Measurements from ENCODE around the gene KDM2A.
"Not testable (repeated sequence)": the region's sequence is repeated elsewhere in the genome, so short reads cannot be mapped to it uniquely, and the experiment has no call there.

The KDM2A gene

GRCh38 chr11:67118181-67118766, 789 bp upstream of the KDM2A start:
- no peak for DNase-seq

GRCh38 chr11:67119585-67120391, 725 bp downstream of the KDM2A start:
- DNase-seq, result no peak

GRCh38 chr11:67120456-67120855, 1.4 kb downstream of the KDM2A start:
- no peak for DNase-seq

DNA sequence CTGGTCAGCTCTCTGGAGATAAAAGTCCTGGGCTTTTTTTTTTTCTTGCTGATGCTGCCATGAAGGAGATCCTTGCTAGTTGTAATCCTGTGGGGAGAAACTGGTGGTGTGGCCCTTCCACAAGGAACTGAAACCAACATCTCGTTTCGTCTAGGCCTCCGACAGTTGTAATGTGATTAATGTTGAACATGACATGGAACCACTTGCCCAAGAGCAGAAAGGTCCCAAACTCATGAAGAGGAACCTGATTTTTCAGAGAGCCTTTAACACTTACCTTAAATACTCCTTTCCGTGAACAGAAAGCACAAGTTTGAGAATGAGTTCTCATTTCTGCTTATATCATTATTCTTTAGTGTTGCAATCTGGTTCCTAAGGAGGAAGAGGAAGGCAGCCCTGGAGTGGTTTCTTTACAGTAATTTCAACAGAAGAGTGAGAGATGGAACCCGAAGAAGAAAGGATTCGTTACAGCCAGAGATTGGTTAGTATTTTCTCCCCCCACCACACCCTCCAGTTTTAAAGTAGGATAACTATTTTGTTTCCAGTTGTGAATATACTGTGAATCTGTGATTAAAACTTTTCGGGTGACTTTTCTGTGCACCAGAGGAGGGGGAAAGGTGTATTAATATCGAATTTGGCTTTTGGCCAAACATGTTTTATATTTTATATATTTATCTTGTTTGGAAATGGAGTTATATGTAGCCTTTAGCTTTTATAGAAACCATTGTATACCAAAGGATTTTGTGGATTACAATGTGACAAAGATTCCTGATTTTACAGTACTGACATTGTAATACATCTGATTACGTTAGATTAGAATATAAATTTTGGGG, 2.0 kb downstream of the KDM2A start:
- DNase-seq, result no peak

- not testable (repeated sequence) for DNase-seq
These were observed 4.7 kb downstream of the KDM2A start for GRCh38 chr11:67123801-67124200.

- not testable (repeated sequence) for DNase-seq
These were observed 7.2 kb downstream of the KDM2A start for GRCh38 chr11:67126243-67126642.

GRCh38 chr11:67126986-67127385, 7.9 kb downstream of the KDM2A start:
- DNase-seq, result no peak

- not testable (repeated sequence) for DNase-seq
These were observed 11.8 kb downstream of the KDM2A start for GRCh38 chr11:67130861-67131260.

DNA sequence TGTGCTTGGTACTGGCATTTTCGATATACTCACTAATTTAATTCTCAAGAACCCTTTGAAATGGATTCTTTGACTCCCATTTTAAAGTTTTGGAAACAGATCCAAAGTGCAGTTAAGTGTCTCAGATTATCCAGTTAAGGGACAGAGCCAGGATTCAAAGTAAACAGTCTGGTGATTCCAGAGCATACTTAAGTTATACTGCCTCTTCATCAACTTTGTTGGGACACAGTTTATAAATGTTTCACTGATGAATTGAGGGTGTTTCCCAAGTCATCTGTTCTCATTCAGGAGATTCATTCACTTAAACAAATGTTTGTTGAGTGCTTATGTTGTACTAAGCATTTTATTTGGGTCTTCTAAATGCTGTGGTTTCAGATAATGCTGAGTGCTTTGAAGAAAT, 17.1 kb downstream of the KDM2A start:
- DNase-seq, result no peak

GRCh38 chr11:67138922-67139321, 19.9 kb downstream of the KDM2A start:
- no peak for DNase-seq

- DNase-seq, result no peak
These were observed 27.6 kb downstream of the KDM2A start for GRCh38 chr11:67146516-67147226.

GRCh38 chr11:67153971-67154370, 34.9 kb downstream of the KDM2A start:
- no peak for DNase-seq

- DNase-seq, result no peak
These were observed 35.7 kb downstream of the KDM2A start for GRCh38 chr11:67154726-67155125.

- DNase-seq, result no peak
These were observed 38.6 kb downstream of the KDM2A start for GRCh38 chr11:67157691-67158090.

DNA sequence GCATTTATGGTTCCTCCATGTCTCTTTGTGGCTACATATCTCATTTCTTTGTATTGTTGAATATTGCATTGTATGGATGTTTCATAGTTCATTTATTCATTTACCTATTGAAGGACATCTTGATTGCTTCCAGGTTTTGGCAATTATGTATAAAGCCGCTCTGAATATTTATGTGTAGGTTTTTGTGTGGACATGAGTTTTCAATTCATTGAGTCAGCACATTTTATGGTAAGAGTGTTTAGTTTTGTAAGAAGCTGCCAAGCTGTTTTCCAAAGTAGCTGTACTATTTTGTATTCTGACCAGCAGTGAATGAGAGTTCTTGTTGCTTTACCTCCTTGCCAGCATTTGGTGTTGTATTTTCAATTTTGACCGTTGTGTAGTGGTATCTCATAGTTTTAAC, 39.2 kb downstream of the KDM2A start:
- no peak for DNase-seq

DNA sequence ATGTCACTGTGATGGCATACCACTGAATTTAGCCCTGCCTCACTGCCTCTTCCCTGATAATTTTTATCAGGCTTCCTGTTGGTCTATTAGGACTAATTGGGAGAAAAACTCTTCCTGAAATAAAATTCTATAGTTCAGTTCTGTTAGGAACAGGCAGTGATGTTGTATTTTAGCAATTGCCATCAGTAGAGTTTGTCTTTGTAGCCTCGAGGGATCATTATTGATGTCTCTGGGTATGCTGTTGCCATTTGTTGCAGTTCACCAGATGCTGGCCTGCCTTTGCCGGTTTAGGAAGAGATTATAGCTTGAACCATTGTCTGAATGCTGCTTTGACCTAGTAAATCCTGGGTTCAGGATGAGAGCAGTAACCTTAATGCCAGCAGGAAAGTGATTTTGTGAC, 41.0 kb downstream of the KDM2A start:
- DNase-seq, result no peak

DNA sequence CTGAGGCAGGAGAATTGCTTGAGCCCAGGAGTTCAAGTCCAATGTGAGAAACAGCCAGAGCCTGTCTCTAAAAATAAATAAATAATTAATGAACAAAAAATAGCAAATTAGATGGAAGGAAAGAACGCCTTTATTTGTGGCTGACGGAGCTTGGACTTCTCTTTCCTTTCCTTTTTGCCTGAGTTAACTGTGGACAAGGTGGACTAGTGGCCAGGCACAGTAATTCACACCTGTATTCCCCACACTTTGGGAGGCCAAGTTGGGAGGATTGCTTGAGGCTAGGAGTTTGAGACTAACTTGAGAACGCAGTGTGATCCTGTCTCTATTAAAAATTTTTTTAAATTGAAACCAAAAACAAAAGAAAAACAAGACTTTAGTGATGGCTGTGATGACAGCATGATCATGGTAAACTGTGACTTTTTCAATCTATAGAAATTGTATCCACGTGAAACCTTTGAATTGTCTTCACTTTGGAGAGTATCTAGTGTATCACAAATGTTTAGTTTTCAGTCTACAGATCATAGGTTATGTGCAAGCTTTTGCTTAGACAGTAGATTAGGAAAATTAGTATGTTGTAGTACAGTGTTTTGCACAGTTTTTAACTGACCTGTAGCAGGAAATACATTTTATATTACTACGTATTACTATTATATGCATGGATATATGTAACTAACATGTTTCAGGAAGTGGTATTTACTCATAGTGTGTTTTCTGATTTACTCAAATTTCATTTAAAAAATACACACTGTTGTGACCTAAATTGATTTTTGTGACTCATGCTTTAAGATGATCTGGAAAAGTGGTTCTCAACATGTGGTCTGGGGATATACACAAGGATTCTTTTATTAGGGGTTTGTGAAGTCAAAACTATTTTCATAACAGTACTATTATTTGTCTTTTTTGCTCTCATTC, 42.1 kb downstream of the KDM2A start:
- DNase-seq, result no peak

GRCh38 chr11:67163006-67163405, 43.9 kb downstream of the KDM2A start:
- no peak for DNase-seq

DNA sequence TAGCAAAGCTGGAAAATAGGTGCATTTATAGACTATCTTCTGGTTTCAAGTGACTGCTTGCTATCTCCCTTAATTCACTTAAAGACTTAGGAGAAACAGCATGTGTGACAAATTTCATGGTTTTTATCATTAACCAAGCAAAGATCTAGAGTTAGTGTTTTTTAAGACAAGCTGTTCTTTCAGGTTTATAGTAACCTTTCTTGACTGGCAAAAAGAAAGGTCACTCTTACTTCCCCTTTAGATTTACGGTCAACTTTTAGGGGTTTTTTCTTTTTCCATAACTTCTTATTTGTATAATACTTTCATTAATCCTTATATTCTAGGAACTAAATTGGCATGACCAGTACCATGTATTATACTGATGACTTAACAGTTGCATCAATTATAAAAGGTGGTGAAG, 46.6 kb downstream of the KDM2A start:
- no peak for DNase-seq

DNA sequence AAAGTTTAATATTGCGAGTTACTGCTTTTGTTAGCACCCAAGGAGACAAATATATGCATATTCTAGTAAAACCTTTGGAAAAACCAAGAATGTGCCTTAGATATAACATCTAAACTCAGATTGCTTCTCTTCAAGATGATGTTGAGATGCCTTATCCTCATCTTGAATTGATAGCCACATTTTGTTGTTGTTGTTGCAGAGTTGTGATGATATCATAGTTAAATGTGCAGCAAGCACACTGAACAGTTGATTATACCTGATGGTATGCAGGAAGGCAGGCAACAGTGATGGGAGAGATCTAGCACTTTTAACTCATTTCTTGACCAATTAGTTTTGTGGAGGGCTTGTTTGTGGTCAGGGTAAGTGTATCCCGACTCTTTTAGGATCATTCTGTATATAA, 48.0 kb downstream of the KDM2A start:
- no peak for DNase-seq

DNA sequence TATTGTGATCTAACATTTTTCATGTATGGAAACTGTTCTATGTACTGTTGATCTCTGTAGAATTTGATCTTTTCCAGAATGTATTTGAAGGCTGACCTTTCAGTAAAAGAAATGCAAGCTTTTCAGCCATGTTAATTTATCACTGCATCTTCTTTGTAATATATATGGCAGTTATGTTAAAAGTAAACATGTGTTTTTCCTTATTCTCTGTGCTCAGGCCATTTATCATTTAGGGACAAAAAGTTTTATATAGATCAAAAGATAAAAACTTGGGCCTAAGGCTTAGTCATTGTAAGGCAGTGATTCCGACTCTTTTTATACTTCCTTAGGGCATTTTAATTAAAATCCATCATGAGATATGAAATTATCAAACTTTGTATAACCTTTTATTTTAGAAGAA, 48.7 kb downstream of the KDM2A start:
- DNase-seq, result no peak

DNA sequence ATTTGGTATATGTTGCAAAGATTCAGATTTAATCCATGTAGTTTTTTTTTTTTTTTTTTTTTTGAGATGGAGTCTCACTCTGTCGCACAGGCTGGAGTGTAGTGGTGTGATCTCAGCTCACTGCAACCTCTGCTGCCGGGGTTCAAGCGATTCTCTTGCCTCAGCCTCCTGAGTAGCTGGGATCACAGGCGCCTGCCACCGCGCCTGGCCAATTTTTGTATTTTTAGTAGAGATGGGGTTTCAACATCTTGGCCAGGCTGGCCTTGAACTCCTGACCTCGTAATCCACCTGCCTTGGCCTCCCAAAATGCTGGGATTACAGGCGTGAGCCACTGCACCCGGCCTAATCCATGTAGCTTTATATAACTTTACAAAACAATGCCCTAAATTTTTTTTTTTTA, 49.8 kb downstream of the KDM2A start:
- DNase-seq, result not testable (repeated sequence)
